B cell (primary cell): ENCODE data around the gene KSR2. TPM values are rescaled to one million over a fixed set of nuclear protein-coding genes. Genes with fewer than 3 reads are reported as not detected.

Experiments
- ATAC-seq: fragments of 200-7000 bp; cut with Tn5 transposase; one replicate; pipeline ENCODE4 v1.10.0; 2021; ENCODE audit warnings: low read depth, mild to moderate bottlenecking, moderate number of reproducible peaks, moderate library complexity
- CTCF ChIA-PET: fragments of 350-600 bp; sonication (Branson Sonifier 250); formaldehyde crosslinking; loops from one replicate; lab custom pipeline; 2021; ENCODE audit warnings: antibody characterized with exemption, inconsistent platforms; lab: Charles Lee
- POLR2A ChIA-PET: fragments of 350-600 bp; sonication (Branson Sonifier 250); formaldehyde crosslinking; loops from one replicate; lab custom pipeline; 2021; ENCODE audit warnings: antibody characterized with exemption; lab: Charles Lee
- DNase-seq: peaks from one replicate; pipeline ENCODE4 v3.0.0; 2013
- H2AFZ ChIP-seq: 2 replicates; pipeline ENCODE4 v1.6.1; 2012; ENCODE audit warnings: mild to moderate bottlenecking, low read depth, low read length; ENCODE audit not compliant: insufficient read depth, poor library complexity, severe bottlenecking
- H3K27ac ChIP-seq, 2 donors: 1 replicate in 1 of 2; 2 replicates in 1 of 2; pipeline ENCODE4 v1.5.1; 2012 to 2013; ENCODE audit warnings: low read length in 2 of 2, mild to moderate bottlenecking in 2 of 2, moderate library complexity in 1 of 2
- H3K27me3 ChIP-seq, 4 experiments: fragments of 200-600 bp in 1 of 4; sonication (generic) in 1 of 4; replicated peaks in 1 of 4; 1 replicate in 2 of 4; 2 replicates in 2 of 4; pipeline versions ENCODE4 v1.6.1 to v1.7.0; 2013 to 2016; ENCODE audit warnings: low read length in 3 of 4, mild to moderate bottlenecking in 2 of 4, mixed read lengths in 1 of 4, moderate library complexity in 1 of 4; ENCODE audit not compliant: insufficient read depth in 4 of 4, control insufficient read depth in 3 of 4; ENCODE audit errors: control extremely low read depth in 1 of 4
- H3K36me3 ChIP-seq, 2 experiments: replicated peaks in 1 of 2; 1 replicate in 1 of 2; 2 replicates in 1 of 2; pipeline versions ENCODE4 v1.6.1 to v1.7.1; 2013; ENCODE audit warnings: low read length in 1 of 2; ENCODE audit not compliant: insufficient read depth in 2 of 2, control insufficient read depth in 1 of 2; ENCODE audit errors: control extremely low read depth in 1 of 2, extremely low read depth in 1 of 2
- H3K4me1 ChIP-seq, 2 donors: fragments of 200-600 bp in 1 of 2; sonication (generic) in 1 of 2; 1 replicate in 1 of 2; 2 replicates in 1 of 2; pipeline versions ENCODE4 v1.5.1 to v1.6.1; 2013 to 2017; ENCODE audit warnings: low read length in 2 of 2; ENCODE audit not compliant: control insufficient read depth in 2 of 2, insufficient read depth in 2 of 2
- H3K4me2 ChIP-seq: replicated peaks from 2 replicates; pipeline ENCODE3; 2012; ENCODE audit warnings: mild to moderate bottlenecking, low read depth, low read length; ENCODE audit not compliant: poor library complexity, severe bottlenecking
- H3K4me3 ChIP-seq, 5 experiments: fragments of 200-600 bp in 1 of 5; sonication (generic) in 1 of 5; 1 replicate in 3 of 5; 2 replicates in 2 of 5; pipeline versions ENCODE4 v1.5.1 to v1.7.0; 2011 to 2016; ENCODE audit warnings: low read length in 4 of 5, mild to moderate bottlenecking in 4 of 5, low read depth in 2 of 5, control low read depth in 1 of 5, moderate library complexity in 1 of 5; ENCODE audit not compliant: insufficient read depth in 1 of 5; ENCODE audit errors: control extremely low read depth in 1 of 5, extremely low read depth in 1 of 5
- H3K79me2 ChIP-seq: fragments of 200-600 bp; sonication (generic); one replicate; pipeline ENCODE4 v1.6.0; 2016; ENCODE audit warnings: low read length; ENCODE audit not compliant: control insufficient read depth, insufficient read depth
- H3K9ac ChIP-seq: fragments of 200-600 bp; sonication (generic); 2 replicates; pipeline ENCODE4 v1.6.1; 2017; ENCODE audit warnings: mild to moderate bottlenecking, low read length, moderate library complexity
- H3K9me3 ChIP-seq, 3 donors: one replicate each; pipeline versions ENCODE4 v1.6.1 to v1.7.1; 2013; ENCODE audit warnings: low read length in 2 of 3; ENCODE audit not compliant: control insufficient read depth in 2 of 3, insufficient read depth in 1 of 3; ENCODE audit errors: control extremely low read depth in 1 of 3
- H4K20me1 ChIP-seq: 2 replicates; pipeline ENCODE4 v1.6.0; 2012; ENCODE audit warnings: mild to moderate bottlenecking, low read length; ENCODE audit not compliant: insufficient read depth, control insufficient read depth, poor library complexity, severe bottlenecking
- H3K27ac Mint-ChIP-seq: one replicate; pipeline ENCODE4 v1.8.0; 2021; ENCODE audit warnings: mixed read lengths
- H3K27me3 Mint-ChIP-seq: one replicate; pipeline ENCODE4 v1.8.0; 2021; ENCODE audit warnings: mixed read lengths
- H3K4me1 Mint-ChIP-seq: one replicate; pipeline ENCODE4 v1.8.0; 2021; ENCODE audit warnings: mixed read lengths
- H3K4me3 Mint-ChIP-seq: one replicate; pipeline ENCODE4 v1.8.0; 2021; ENCODE audit warnings: mixed read lengths
- H3K9me3 Mint-ChIP-seq: one replicate; pipeline ENCODE4 v1.8.0; 2022; ENCODE audit warnings: mixed read lengths; ENCODE audit not compliant: insufficient read depth
- EZH2 ChIP-seq: IDR thresholded peaks from 2 replicates; pipeline ENCODE4 v1.6.1; 2012; ENCODE audit warnings: borderline replicate concordance, low read depth, mild to moderate bottlenecking, moderate library complexity, low read length; ENCODE audit not compliant: insufficient read depth, poor library complexity, severe bottlenecking
- WGBS: methylation state at CpG from one replicate; pipeline ENCODE4 v1.1.5; 2013; ENCODE audit warnings: missing lambda C conversion rate; ENCODE audit not compliant: insufficient coverage; 5-methylcytosine and 5-hydroxymethylcytosine counted together
- intact Hi-C: fragments of 100-400 bp; cut with micrococcal nuclease; formaldehyde crosslinking; loops from one replicate; pipeline ENCODE4 v1.10.0; 2022
- polyA plus RNA-seq: library from polyadenylated mRNA; depleted of rRNA; stranded (reverse); fragments of >200 nt; gene quantifications from 2 replicates; pipeline ENCODE4 v1.2.3, GENCODE V29; 2012
- total RNA-seq, 2 donors: library from RNA; stranded (reverse); fragments of 120-200 nt in 1 of 2; gene quantifications; 1 replicate in 1 of 2; 2 replicates in 1 of 2; pipeline versions ENCODE4 v1.2.3 to v1.2.4, GENCODE V29; 2013 to 2022
- TF ChIP-seq, protein P1 (sequence below): fragments of 200-600 bp; IDR thresholded peaks from one replicate; pipeline ENCODE4 v1.8.0; 2022; ENCODE audit warnings: antibody characterized with exemption, mild to moderate bottlenecking

The KSR2 gene
- total and polyA plus RNA-seq, 2 donors (not counting 1 experiment from before 2014, with no cell fraction given), result not detected

DNA sequence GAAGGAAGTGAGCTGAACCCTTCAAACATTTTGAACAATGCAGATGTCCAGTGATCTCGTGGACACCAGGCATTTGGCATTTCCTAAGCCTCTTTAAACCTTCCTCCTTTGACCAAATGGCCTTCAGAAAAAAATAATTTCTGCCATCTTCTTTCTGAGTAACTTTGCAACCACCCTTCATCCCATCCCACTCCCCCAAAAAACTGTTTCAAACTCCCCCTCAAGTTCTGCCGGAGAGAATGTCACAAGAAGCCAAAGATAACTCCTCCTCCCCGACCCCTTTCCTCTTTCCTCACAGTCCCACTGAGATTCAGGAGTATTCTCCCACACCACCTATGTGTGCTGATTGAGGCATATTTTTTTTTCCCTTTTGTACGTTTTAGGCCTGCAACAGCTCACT lies 1.7 kb downstream of the KSR2 start:
- peaks cover 7% of the 10 kb centered on the region for H3K4me1 Mint-ChIP-seq
- intact Hi-C loops, result no loop called here
- ChIA-PET CTCF (no interaction called here), POLR2A (no interaction called here)
- H3K27ac Mint-ChIP-seq, result no peak overlapping the region
- Histone ChIP-seq H3K36me3 (no peaks in the 10 kb centered on the region), H3K79me2 (no peaks in the 10 kb centered on the region), H3K4me2 (no peak overlapping the region), H3K9me3 (peaks cover 0 to 14% (median 9%) of the 10 kb centered on the region in 3 donors), H3K9ac (no peak overlapping the region), H3K27ac (no peak overlapping the region), H2AFZ (no peak overlapping the region), H4K20me1 (no peaks in the 10 kb centered on the region), H3K4me3 (no peak overlapping the region), H3K27me3 (peaks cover 0 to 29% (median 10%) of the 10 kb centered on the region in 4 experiments), H3K4me1 (peaks cover 8 to 9% of the 10 kb centered on the region in 2 donors)
- TF ChIP-seq EZH2, result no peak
- TF ChIP-seq, protein P1, sequence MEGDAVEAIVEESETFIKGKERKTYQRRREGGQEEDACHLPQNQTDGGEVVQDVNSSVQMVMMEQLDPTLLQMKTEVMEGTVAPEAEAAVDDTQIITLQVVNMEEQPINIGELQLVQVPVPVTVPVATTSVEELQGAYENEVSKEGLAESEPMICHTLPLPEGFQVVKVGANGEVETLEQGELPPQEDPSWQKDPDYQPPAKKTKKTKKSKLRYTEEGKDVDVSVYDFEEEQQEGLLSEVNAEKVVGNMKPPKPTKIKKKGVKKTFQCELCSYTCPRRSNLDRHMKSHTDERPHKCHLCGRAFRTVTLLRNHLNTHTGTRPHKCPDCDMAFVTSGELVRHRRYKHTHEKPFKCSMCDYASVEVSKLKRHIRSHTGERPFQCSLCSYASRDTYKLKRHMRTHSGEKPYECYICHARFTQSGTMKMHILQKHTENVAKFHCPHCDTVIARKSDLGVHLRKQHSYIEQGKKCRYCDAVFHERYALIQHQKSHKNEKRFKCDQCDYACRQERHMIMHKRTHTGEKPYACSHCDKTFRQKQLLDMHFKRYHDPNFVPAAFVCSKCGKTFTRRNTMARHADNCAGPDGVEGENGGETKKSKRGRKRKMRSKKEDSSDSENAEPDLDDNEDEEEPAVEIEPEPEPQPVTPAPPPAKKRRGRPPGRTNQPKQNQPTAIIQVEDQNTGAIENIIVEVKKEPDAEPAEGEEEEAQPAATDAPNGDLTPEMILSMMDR, result no peak
- peak overlapping the region; percentile 16 for H3K4me3 Mint-ChIP-seq
- 30% methylated on average over 2 of the region's 4 CpGs for WGBS
- peaks cover 58% of the 10 kb centered on the region for H3K27me3 Mint-ChIP-seq
- H3K9me3 Mint-ChIP-seq, result peaks cover 10% of the 10 kb centered on the region
- ATAC-seq (no peak), DNase-seq (no peak)

DNA sequence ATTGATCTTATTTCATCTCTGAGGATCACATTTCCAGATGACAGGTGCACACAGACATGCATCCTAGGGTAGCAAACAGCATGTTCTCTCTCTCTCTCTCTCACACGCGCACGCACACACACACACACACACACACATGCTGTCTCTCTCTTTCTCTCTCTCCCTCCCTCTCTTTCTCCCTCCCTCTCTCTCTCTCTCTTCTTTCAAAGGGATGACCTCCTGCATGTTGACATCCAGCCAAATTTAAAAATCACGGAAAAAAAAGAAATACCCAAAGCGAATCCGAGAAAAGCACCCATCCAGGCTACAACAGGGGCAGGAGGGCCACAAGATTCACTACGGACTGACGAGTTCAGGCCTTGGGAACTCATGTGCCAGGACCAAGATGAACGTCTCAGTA lies 2.3 kb downstream of the KSR2 start:
- POLR2A ChIA-PET, result no interaction called here
- Mint-ChIP-seq H3K4me1 (peaks cover 7% of the 10 kb centered on the region), H3K9me3 (peaks cover 6% of the 10 kb centered on the region), H3K4me3 (no peak overlapping the region), H3K27ac (no peak overlapping the region), H3K27me3 (peaks cover 55% of the 10 kb centered on the region)
- no peak for TF ChIP-seq EZH2
- TF ChIP-seq, protein P1, result no peak
- Histone ChIP-seq H3K9ac (no peak overlapping the region), H3K4me2 (no peak overlapping the region), H3K27me3 (peaks cover 0 to 29% (median 9%) of the 10 kb centered on the region in 4 experiments), H3K36me3 (no peaks in the 10 kb centered on the region), H3K79me2 (no peaks in the 10 kb centered on the region), H3K9me3 (peaks cover 0 to 9% (median 6%) of the 10 kb centered on the region in 3 donors), H2AFZ (no peak overlapping the region), H4K20me1 (no peaks in the 10 kb centered on the region), H3K4me1 (peaks cover 8 to 9% of the 10 kb centered on the region in 2 donors), H3K4me3 (no peak overlapping the region), H3K27ac (no peak overlapping the region)
- no peak for DNase-seq
- CTCF ChIA-PET, result no interaction called here
- intact Hi-C loops, result no loop called here
- 58% methylated on average over 8 of the region's 9 CpGs for WGBS
- no peak for ATAC-seq
